Cardiac fibroblast (primary cell): ENCODE results near the gene SMC6.

Source experiments
- DNase-seq, 2 donors: peaks; one replicate each; pipeline versions ENCODE4 v3.0.0 to v3.0.0-alpha.2; 2010; ENCODE audit warnings: low read depth in 2 of 2
- H3K4me3 ChIP-seq, 2 donors: replicated peaks in 1 of 2; 1 replicate in 1 of 2; 2 replicates in 1 of 2; pipeline ENCODE4 v1.5.1; 2011; ENCODE audit warnings: low read depth in 2 of 2, low read length in 2 of 2, mild to moderate bottlenecking in 2 of 2, moderate library complexity in 1 of 2
- TF ChIP-seq, protein P1 (sequence below): IDR thresholded peaks from one replicate; pipeline ENCODE4 v1.5.1; 2011; ENCODE audit warnings: low read depth, mild to moderate bottlenecking, low read length, inconsistent platforms

Gene SMC6

DNA sequence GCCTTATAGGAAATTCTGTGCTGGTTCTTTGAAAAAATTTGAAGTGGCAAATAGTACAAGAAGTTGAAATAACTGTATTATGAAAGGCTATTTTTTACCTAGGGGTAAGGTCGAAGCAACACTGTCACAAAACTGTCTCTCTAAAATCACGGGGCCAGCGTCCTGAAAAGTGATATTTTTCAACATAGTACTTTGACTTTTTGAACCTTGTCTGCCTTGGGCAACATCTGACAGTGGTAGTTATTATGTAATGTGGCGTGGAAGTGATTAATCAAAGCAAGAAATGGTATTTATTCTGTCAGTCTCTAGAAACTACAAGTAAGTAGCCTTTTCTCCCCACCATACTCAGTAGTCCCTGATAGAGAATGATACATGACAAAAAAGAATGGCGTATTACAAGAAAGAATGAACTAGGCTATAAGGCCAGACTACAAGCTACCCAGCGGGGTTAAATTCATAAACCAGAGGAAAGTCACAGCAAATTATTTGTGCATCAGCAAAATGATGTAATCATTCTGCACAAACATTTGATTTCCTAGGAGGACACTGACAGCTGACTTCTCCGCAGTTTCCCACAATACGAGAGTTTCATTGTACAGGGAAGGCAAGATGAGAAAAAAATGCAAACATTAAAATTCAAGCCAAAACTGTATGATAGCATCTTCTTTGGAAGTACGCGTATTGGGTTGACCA, 10.2 kb upstream of the SMC6 start:
- H3K4me3 ChIP-seq: no peak overlapping the region
- TF ChIP-seq, protein P1, sequence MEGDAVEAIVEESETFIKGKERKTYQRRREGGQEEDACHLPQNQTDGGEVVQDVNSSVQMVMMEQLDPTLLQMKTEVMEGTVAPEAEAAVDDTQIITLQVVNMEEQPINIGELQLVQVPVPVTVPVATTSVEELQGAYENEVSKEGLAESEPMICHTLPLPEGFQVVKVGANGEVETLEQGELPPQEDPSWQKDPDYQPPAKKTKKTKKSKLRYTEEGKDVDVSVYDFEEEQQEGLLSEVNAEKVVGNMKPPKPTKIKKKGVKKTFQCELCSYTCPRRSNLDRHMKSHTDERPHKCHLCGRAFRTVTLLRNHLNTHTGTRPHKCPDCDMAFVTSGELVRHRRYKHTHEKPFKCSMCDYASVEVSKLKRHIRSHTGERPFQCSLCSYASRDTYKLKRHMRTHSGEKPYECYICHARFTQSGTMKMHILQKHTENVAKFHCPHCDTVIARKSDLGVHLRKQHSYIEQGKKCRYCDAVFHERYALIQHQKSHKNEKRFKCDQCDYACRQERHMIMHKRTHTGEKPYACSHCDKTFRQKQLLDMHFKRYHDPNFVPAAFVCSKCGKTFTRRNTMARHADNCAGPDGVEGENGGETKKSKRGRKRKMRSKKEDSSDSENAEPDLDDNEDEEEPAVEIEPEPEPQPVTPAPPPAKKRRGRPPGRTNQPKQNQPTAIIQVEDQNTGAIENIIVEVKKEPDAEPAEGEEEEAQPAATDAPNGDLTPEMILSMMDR: no peak
- DNase-seq: no peak

DNA sequence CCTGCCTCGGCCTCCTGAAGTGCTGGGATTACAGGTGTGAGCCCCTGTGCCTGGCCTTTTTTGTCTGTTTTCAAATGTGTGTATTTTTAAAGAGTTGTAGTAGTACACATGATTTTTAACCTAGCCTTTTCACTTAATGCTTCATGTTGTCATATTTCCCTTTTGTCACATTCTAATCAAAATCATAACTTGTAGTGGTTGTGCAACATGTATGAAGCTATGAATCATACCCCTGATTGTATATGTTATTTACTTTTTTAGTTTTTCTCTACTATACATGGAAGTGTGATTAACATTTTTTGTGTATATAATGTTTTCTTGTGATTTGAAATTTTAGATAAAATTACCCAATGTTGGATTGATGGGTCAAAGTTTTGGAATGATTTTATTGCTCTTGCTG, 8.8 kb upstream of the SMC6 start:
- TF ChIP-seq, protein P1: no peak
- H3K4me3 ChIP-seq: no peak overlapping the region
- no peak for DNase-seq

DNA sequence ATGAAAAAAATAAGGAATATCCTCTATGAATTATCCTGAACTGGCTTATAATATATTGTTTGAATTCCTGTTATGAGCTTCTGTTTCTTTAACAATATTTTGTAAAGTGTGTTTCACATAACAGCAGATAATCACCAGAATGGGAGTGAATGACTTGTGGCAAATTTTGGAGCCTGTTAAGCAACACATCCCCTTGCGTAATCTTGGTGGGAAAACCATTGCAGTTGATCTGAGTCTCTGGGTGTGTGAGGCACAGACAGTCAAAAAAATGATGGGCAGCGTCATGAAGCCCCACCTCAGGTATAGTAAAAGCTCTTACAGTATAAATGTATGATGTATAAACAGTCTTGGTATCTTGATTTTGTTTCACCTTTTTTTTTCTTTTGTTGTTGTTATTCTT, 6.2 kb upstream of the SMC6 start:
- TF ChIP-seq, protein P1: no peak
- H3K4me3 ChIP-seq: no peak overlapping the region
- peak; percentile 52 to 63 for DNase-seq

DNA sequence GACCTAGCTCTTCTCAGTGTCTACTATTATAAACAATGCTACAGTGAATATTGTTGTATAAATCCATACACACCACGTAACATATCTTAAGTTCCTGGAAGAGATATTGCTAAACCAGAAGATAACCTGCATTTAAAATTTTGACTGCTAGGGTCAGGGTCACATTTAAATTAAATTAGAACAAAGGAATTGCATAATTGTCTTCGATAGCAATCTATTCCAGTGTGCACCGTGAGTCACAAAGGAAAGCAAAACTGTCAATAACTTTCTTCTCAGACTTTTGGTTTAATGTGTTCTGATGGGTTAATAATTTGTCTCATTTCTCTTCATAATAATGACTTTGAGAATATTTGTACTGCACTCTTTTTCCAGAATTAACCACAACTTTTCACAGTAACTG, 4.5 kb upstream of the SMC6 start:
- no peak for DNase-seq
- no peak overlapping the region for H3K4me3 ChIP-seq
- TF ChIP-seq, protein P1: no peak

DNA sequence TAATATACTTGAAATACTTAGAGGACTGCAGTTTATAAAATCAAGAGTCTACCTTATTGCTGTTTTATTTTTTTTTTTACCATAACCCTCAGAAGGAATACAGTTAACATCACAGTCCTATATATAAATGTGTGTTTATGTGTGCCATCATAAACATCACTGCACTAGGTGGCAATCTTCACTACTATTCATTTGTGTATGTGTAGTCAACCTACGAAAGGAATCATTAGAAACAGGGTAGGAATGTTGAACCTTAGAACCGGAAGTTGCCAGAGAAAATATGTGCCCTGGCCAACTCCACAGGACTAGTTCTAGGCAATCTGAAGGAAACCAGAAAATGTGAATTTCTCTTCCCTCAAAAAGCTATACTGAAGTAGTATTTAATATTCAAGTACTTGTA, 3.7 kb upstream of the SMC6 start:
- peak; percentile 78 to 81 for DNase-seq
- TF ChIP-seq, protein P1: no peak
- no peak overlapping the region for H3K4me3 ChIP-seq

DNA sequence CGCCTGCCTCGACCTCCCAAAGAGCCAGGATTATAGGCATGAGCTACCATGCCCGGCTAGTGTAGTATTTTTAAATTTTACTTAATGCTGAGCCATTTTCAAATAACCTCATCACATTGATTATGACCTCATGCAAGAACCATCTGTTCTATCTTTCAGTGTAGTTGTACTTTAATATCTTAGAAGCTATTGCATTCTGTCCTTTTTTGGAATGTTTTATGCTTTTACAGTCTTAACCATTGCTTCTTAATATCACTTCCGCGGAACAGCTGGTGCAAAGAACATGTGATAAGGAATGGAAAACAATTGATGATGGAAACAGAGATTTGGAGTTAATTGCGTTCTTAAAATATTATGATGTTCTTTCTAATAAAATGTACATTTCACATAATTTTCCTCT, 3.1 kb upstream of the SMC6 start:
- TF ChIP-seq, protein P1: no peak
- H3K4me3 ChIP-seq: no peak overlapping the region
- DNase-seq: peak; percentile 40 to 58

DNA sequence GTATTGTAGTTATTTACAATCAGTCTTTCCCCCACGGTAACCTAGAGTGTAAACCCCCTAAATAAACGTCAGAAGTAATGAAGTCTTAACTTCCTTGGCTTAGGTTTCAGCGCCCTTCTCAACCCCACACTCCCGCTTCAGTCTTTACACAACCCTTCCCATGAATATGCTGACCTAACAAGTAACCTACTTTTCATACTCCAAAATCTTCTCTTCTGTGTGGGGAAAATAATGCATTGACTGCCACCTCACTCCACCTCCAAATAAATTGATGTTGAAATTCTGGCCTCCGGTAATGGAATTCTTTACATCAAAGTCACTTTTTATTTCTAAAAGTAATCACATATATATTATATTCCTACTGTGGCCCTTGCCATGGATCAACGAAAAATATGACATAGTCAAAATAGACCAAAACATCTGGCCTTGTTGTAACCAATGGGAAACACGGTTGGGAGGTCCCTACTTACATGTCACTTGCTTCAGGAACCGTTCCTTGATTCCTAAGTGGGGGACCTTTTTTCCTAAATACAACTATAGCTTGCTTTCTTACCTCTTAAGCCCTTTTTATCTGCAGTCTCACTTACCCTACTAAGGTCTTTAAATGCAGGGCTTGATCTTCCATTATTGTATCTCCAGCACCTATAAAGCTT, 1.3 kb upstream of the SMC6 start:
- TF ChIP-seq, protein P1: no peak
- DNase-seq: peak in 1 of 2 donors; percentile 41
- peak overlapping the region; percentile 98 for H3K4me3 ChIP-seq
